Measurements from ENCODE around the gene PRSS21.

GRCh38 chr16:2818272-2818876, 1.3 kb downstream of the PRSS21 start:
- TF ChIP-seq EZH2phosphoT487 (IDR thresholded peaks at IDR 0.05; ENCODE audit: low read depth) = no peak
- no peak for TF ChIP-seq CTCF (IDR thresholded peaks at IDR 0.05; ENCODE audit: low read depth, low read length)
